Lung (tissue), 12 donors: ENCODE data around the gene ARID3C. TPM values are rescaled to one million over a fixed set of nuclear protein-coding genes. Genes with fewer than 3 reads are reported as not detected.

Source experiments
- ATAC-seq: fragments of 200-7000 bp; cut with Tn5 transposase; one replicate; pipeline ENCODE4 v1.9.1; 2020; ENCODE audit warnings: moderate number of reproducible peaks; ENCODE audit not compliant: insufficient read depth, low FRiP score
- DNase-seq, 3 donors: peaks; one replicate each; pipeline ENCODE4 v3.0.0-alpha.2; 2013 to 2017
- H3K27ac ChIP-seq, 2 donors: one replicate each; pipeline ENCODE4 v1.5.1; 2013; ENCODE audit warnings: mild to moderate bottlenecking in 2 of 2, moderate library complexity in 2 of 2, control low read depth in 1 of 2, inconsistent platforms in 1 of 2, low read depth in 1 of 2, low read length in 1 of 2
- H3K27me3 ChIP-seq, 3 donors: one replicate each; pipeline ENCODE4 v1.5.1; 2013; ENCODE audit warnings: low read length in 2 of 3; ENCODE audit not compliant: control insufficient read depth in 3 of 3, insufficient read depth in 3 of 3
- H3K36me3 ChIP-seq, 4 donors: one replicate each; pipeline ENCODE4 v1.5.1; 2013; ENCODE audit warnings: low read length in 4 of 4, mild to moderate bottlenecking in 1 of 4, moderate library complexity in 1 of 4; ENCODE audit not compliant: control insufficient read depth in 4 of 4, insufficient read depth in 4 of 4
- H3K4me1 ChIP-seq, 5 donors: one replicate each; pipeline ENCODE4 v1.5.1; 2013; ENCODE audit warnings: low read length in 5 of 5, mild to moderate bottlenecking in 2 of 5, moderate library complexity in 1 of 5; ENCODE audit not compliant: control insufficient read depth in 5 of 5, insufficient read depth in 5 of 5
- H3K4me3 ChIP-seq: one replicate; pipeline ENCODE4 v1.5.1; 2013; ENCODE audit warnings: mild to moderate bottlenecking, control low read depth, moderate library complexity
- H3K9ac ChIP-seq, 2 donors: one replicate each; pipeline ENCODE4 v1.5.1; 2013; ENCODE audit warnings: low read length in 2 of 2, control low read depth in 1 of 2; ENCODE audit not compliant: insufficient read depth in 1 of 2
- H3K9me3 ChIP-seq, 4 donors: one replicate each; pipeline ENCODE4 v1.5.1; 2013; ENCODE audit warnings: low read length in 3 of 4, mild to moderate bottlenecking in 1 of 4, moderate library complexity in 1 of 4; ENCODE audit not compliant: control insufficient read depth in 4 of 4, insufficient read depth in 3 of 4
- WGBS, 2 donors: extraction: QIAGEN DNeasy Blood & Tissue Kit; methylation state at CpG; one replicate each; pipeline ENCODE4 v1.1.7; 2013; 5-methylcytosine and 5-hydroxymethylcytosine counted together
- polyA plus RNA-seq, 2 donors: library from polyadenylated mRNA; stranded (reverse); fragments of 200-250 nt; gene quantifications; one replicate each; pipeline ENCODE4 v1.2.1, GENCODE V29; 2013
- total RNA-seq, 2 donors: library from RNA; depleted of rRNA in 1 of 2; stranded (reverse); fragments of >200 nt in 1 of 2; gene quantifications; one replicate each; pipeline ENCODE4 v1.2.1, GENCODE V29; 2014 to 2021
- TF ChIP-seq, protein P1 (sequence below): IDR thresholded peaks from 2 replicates; pipeline ENCODE4 v1.5.1; 2012; ENCODE audit warnings: mild to moderate bottlenecking; ENCODE audit errors: control extremely low read depth, extremely low read depth
- donor health status: control.
- donor health status: control.
- donor health status: Bipolar disorder and iron deficiency.
- donor health status: healthy.
- donor health status: DM: yes; HTN: yes; CAD: no.

ARID3C gene
- total and polyA plus RNA-seq, 4 donors, result not detected

DNA sequence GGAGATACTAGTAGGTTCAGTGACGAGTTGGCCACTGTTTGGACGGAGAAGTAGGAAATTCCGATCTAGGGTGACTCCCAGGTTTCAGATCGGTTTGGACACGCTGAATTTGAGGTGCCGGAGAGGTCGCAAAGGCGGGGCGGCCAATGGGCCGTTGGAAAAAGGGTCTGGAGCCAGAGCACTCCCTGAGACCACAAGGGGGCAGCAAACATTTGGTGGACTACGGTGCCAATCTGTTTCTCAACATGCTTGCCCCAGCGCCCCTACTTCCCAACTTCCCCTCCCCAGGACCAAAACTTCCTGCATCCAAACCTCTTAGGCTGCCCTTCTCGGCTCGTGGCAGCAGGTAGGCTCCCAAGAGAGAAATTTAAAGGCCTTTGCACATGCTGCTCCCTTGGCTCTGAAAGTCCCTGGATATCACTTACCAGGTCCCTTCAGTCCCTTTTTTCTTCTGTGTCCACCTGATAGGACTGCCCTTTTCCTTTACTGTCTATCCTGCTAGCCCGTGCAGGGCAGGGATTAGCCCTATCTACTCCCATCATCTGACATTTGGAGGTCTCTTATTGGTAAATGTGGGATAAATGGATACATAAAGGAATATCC is 16.0 kb downstream of the ARID3C start:
- no peaks in the 10 kb centered on the region for H3K27me3 ChIP-seq
- H3K27ac ChIP-seq, result no peak overlapping the region
- no peaks in the 10 kb centered on the region for H3K9me3 ChIP-seq
- peaks cover 3 to 20% (median 8%) of the 10 kb centered on the region in 5 donors for H3K4me1 ChIP-seq
- DNase-seq, result peak; percentile 82 to 88 (median 86)
- TF ChIP-seq, protein P1, sequence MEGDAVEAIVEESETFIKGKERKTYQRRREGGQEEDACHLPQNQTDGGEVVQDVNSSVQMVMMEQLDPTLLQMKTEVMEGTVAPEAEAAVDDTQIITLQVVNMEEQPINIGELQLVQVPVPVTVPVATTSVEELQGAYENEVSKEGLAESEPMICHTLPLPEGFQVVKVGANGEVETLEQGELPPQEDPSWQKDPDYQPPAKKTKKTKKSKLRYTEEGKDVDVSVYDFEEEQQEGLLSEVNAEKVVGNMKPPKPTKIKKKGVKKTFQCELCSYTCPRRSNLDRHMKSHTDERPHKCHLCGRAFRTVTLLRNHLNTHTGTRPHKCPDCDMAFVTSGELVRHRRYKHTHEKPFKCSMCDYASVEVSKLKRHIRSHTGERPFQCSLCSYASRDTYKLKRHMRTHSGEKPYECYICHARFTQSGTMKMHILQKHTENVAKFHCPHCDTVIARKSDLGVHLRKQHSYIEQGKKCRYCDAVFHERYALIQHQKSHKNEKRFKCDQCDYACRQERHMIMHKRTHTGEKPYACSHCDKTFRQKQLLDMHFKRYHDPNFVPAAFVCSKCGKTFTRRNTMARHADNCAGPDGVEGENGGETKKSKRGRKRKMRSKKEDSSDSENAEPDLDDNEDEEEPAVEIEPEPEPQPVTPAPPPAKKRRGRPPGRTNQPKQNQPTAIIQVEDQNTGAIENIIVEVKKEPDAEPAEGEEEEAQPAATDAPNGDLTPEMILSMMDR, result peak; percentile 74
- 1 to 2% methylated on average over 15 of the region's 15 CpGs for WGBS, 2 donors
- peak; percentile 63 for ATAC-seq
- no peak overlapping the region for H3K4me3 ChIP-seq
- H3K9ac ChIP-seq, result no peak overlapping the region
- H3K36me3 ChIP-seq, result peaks cover 5 to 31% (median 22%) of the 10 kb centered on the region in 4 donors

GRCh38 chr9:34611811-34612787 is 16.8 kb downstream of the ARID3C start, which contains the start of gene RPP25L:
Gene RPP25L, minus strand, starts transcription at chr9:34612097. Its CDS starts 801 bp downstream, at chr9:34611296.
- no peaks in the 10 kb centered on the region for H3K9me3 ChIP-seq
- ATAC-seq, result peak; percentile 98
- peaks cover 3 to 24% (median 18%) of the 10 kb centered on the region in 4 donors for H3K36me3 ChIP-seq
- 1% methylated on average over 77 of the region's 77 CpGs for WGBS, 2 donors
- DNase-seq, result peak; percentile 89 to 95 (median 92)
- peak within 1 kb of the TSS; percentile 80 for H3K4me3 ChIP-seq
- H3K27ac ChIP-seq, result peak within 1 kb of the TSS; percentile 87 to 91
- H3K9ac ChIP-seq, result peak within 1 kb of the TSS; percentile 76 to 89
- peaks cover 3 to 20% (median 8%) of the 10 kb centered on the region in 5 donors for H3K4me1 ChIP-seq
- TF ChIP-seq, protein P1, result no peak
- H3K27me3 ChIP-seq, result no peaks in the 10 kb centered on the region

- Histone ChIP-seq H3K27ac (peak overlapping the region; percentile 87 to 91), H3K9ac (peak overlapping the region; percentile 76 to 89), H3K4me1 (peaks cover 3 to 20% (median 8%) of the 10 kb centered on the region in 5 donors), H3K36me3 (peaks cover 0 to 18% (median 14%) of the 10 kb centered on the region in 4 donors), H3K4me3 (peak overlapping the region; percentile 80), H3K27me3 (no peaks in the 10 kb centered on the region), H3K9me3 (no peaks in the 10 kb centered on the region)
- WGBS, 2 donors, result 61 to 72% methylated on average over 10 of the region's 10 CpGs
- DNase-seq, result peak; percentile 41 to 44 (median 42)
- TF ChIP-seq, protein P1, result no peak
- no peak for ATAC-seq
Measured at GRCh38 chr9:34611251-34611810, 17.5 kb downstream of the ARID3C start.
